HG03135 (cell line): ENCODE data around the gene BLOC1S5.
"Not testable (repeated sequence)": the region's sequence is repeated elsewhere in the genome, so short reads cannot be mapped to it uniquely, and the experiment has no call there.

Source experiments
- ATAC-seq: cut with Tn5 transposase; IDR thresholded peaks from one replicate; pipeline ENCODE4 v1.9.1; 2021; ENCODE audit warnings: mild to moderate bottlenecking, moderate library complexity; ENCODE audit not compliant: unreplicated experiment

Gene BLOC1S5

GRCh38 chr6:7998103-7998725, 66.0 kb downstream of the BLOC1S5 start:
- no peak for ATAC-seq

- ATAC-seq = no peak
Observed at GRCh38 chr6:7997286-7997685, 66.9 kb downstream of the BLOC1S5 start.

- ATAC-seq = no peak
Observed at GRCh38 chr6:7996538-7997111, 67.6 kb downstream of the BLOC1S5 start.

GRCh38 chr6:7993952-7994351, 70.2 kb downstream of the BLOC1S5 start:
- ATAC-seq = no peak

- ATAC-seq = no peak
Observed at GRCh38 chr6:7993399-7993798, 70.8 kb downstream of the BLOC1S5 start.

GRCh38 chr6:7992002-7992815, 72.0 kb downstream of the BLOC1S5 start:
- ATAC-seq = peak; percentile 77

GRCh38 chr6:7991536-7991935, 72.7 kb downstream of the BLOC1S5 start:
- ATAC-seq = no peak

GRCh38 chr6:7986219-7986618, 78.0 kb downstream of the BLOC1S5 start:
- ATAC-seq = no peak

GRCh38 chr6:7983967-7984366, 80.2 kb downstream of the BLOC1S5 start:
- ATAC-seq = not testable (repeated sequence)

GRCh38 chr6:7979831-7980230, 84.4 kb downstream of the BLOC1S5 start:
- no peak for ATAC-seq

GRCh38 chr6:7978736-7979135, 85.5 kb downstream of the BLOC1S5 start:
- ATAC-seq = peak; percentile 70

GRCh38 chr6:7976485-7977056, 87.6 kb downstream of the BLOC1S5 start:
- no peak for ATAC-seq

GRCh38 chr6:7975764-7976146, 88.4 kb downstream of the BLOC1S5 start:
- ATAC-seq = no peak

GRCh38 chr6:7974938-7975763, 89.0 kb downstream of the BLOC1S5 start:
- ATAC-seq = no peak

- no peak for ATAC-seq
Observed at GRCh38 chr6:7974565-7974937, 89.6 kb downstream of the BLOC1S5 start.

- ATAC-seq = no peak
Observed at GRCh38 chr6:7973584-7973983, 90.6 kb downstream of the BLOC1S5 start.

- no peak for ATAC-seq
Observed at GRCh38 chr6:7971499-7971898, 92.7 kb downstream of the BLOC1S5 start.

GRCh38 chr6:7970616-7971015, 93.6 kb downstream of the BLOC1S5 start:
- no peak for ATAC-seq
